Loucy (cell line): ENCODE results near the gene BRINP2.

ENCODE experiments used
- H2AFZ ChIP-seq: fragments of 200-600 bp; sonication (generic); 2 replicates; pipeline ENCODE4 v1.6.0; 2016; ENCODE audit warnings: antibody characterized with exemption, mild to moderate bottlenecking, low read length, moderate library complexity
- H3F3A ChIP-seq: fragments of 200-600 bp; 2 replicates; pipeline ENCODE4 v1.6.0; 2016; ENCODE audit warnings: antibody characterized with exemption, low read depth, mild to moderate bottlenecking
- H3K27me3 ChIP-seq: fragments of 200-600 bp; sonication (generic); 2 replicates; pipeline ENCODE4 v1.6.1; 2014; ENCODE audit warnings: low read length, mild to moderate bottlenecking; ENCODE audit not compliant: insufficient read depth, poor library complexity, severe bottlenecking
- H3K36me3 ChIP-seq: fragments of 200-600 bp; sonication (generic); 2 replicates; pipeline ENCODE4 v1.6.1; 2016; ENCODE audit warnings: low read length; ENCODE audit not compliant: insufficient read depth
- H3K4me1 ChIP-seq: fragments of 200-600 bp; sonication (generic); 2 replicates; pipeline ENCODE4 v1.5.1; 2014; ENCODE audit warnings: low read length, mild to moderate bottlenecking; ENCODE audit not compliant: insufficient read depth, poor library complexity, severe bottlenecking
- H3K4me2 ChIP-seq: fragments of 200-600 bp; sonication (generic); 2 replicates; pipeline ENCODE4 v1.6.0; 2014; ENCODE audit warnings: antibody characterized with exemption, low read length, low read depth, mild to moderate bottlenecking; ENCODE audit not compliant: poor library complexity, severe bottlenecking
- H3K4me3 ChIP-seq: fragments of 200-600 bp; sonication (generic); 2 replicates; pipeline ENCODE4 v1.5.1; 2014; ENCODE audit warnings: low read length, mild to moderate bottlenecking, mixed read lengths; ENCODE audit not compliant: poor library complexity, severe bottlenecking
- H3K79me2 ChIP-seq: fragments of 200-600 bp; sonication (generic); 2 replicates; pipeline ENCODE4 v1.6.1; 2014; ENCODE audit warnings: low read length; ENCODE audit not compliant: insufficient read depth
- H3K9ac ChIP-seq: fragments of 200-600 bp; sonication (generic); 2 replicates; pipeline ENCODE4 v1.6.0; 2014; ENCODE audit warnings: mild to moderate bottlenecking, low read depth, low read length, moderate library complexity; ENCODE audit not compliant: poor library complexity, severe bottlenecking
- H3K9me2 ChIP-seq: fragments of 200-600 bp; sonication (generic); replicated peaks from 2 replicates; pipeline ENCODE4 v1.6.1; 2016; ENCODE audit warnings: low read depth, low read length, mixed read lengths
- H3K9me3 ChIP-seq: fragments of 200-600 bp; sonication (generic); 2 replicates; pipeline ENCODE4 v1.6.1; 2014; ENCODE audit warnings: mild to moderate bottlenecking, antibody characterized with exemption, low read length, low read depth; ENCODE audit not compliant: insufficient read depth
- H4K20me1 ChIP-seq: fragments of 200-600 bp; sonication (generic); 2 replicates; pipeline ENCODE4 v1.6.0; 2014; ENCODE audit warnings: antibody characterized with exemption, low read length, mild to moderate bottlenecking; ENCODE audit not compliant: insufficient read depth, poor library complexity, severe bottlenecking
- EZH2phosphoT487 ChIP-seq: fragments of 200-600 bp; IDR thresholded peaks from 2 replicates; pipeline ENCODE4 v1.6.1; 2018; ENCODE audit warnings: antibody characterized with exemption, mild to moderate bottlenecking, moderate library complexity, borderline replicate concordance
- TF ChIP-seq, protein P1 (sequence below): fragments of 200-600 bp; sonication (generic); conservative IDR thresholded peaks from 2 replicates; pipeline ENCODE4 v1.5.1; 2014; ENCODE audit warnings: mild to moderate bottlenecking, antibody characterized with exemption, low read length

BRINP2 gene

GRCh38 chr1:177278626-177279390, 108.0 kb downstream of the BRINP2 start:
- H4K20me1 ChIP-seq = no peaks in the 10 kb centered on the region
- no peaks in the 10 kb centered on the region for H3F3A ChIP-seq
- H3K27me3 ChIP-seq = no peaks in the 10 kb centered on the region
- TF ChIP-seq, protein P1, sequence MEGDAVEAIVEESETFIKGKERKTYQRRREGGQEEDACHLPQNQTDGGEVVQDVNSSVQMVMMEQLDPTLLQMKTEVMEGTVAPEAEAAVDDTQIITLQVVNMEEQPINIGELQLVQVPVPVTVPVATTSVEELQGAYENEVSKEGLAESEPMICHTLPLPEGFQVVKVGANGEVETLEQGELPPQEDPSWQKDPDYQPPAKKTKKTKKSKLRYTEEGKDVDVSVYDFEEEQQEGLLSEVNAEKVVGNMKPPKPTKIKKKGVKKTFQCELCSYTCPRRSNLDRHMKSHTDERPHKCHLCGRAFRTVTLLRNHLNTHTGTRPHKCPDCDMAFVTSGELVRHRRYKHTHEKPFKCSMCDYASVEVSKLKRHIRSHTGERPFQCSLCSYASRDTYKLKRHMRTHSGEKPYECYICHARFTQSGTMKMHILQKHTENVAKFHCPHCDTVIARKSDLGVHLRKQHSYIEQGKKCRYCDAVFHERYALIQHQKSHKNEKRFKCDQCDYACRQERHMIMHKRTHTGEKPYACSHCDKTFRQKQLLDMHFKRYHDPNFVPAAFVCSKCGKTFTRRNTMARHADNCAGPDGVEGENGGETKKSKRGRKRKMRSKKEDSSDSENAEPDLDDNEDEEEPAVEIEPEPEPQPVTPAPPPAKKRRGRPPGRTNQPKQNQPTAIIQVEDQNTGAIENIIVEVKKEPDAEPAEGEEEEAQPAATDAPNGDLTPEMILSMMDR = no peak
- TF ChIP-seq EZH2phosphoT487 = no peak
- no peaks in the 10 kb centered on the region for H3K79me2 ChIP-seq
- no peak overlapping the region for H3K4me2 ChIP-seq
- H3K4me1 ChIP-seq = no peaks in the 10 kb centered on the region
- H3K9me2 ChIP-seq = no peaks in the 10 kb centered on the region
- H3K4me3 ChIP-seq = no peak overlapping the region
- H3K9ac ChIP-seq = no peak overlapping the region
- no peaks in the 10 kb centered on the region for H3K9me3 ChIP-seq
- H3K36me3 ChIP-seq = no peaks in the 10 kb centered on the region
- H2AFZ ChIP-seq = no peak overlapping the region

GRCh38 chr1:177281901-177282300, 111.1 kb downstream of the BRINP2 start:
- no peaks in the 10 kb centered on the region for H3K9me2 ChIP-seq
- H3K4me1 ChIP-seq = no peaks in the 10 kb centered on the region
- no peak overlapping the region for H3K4me3 ChIP-seq
- no peaks in the 10 kb centered on the region for H3K27me3 ChIP-seq
- no peaks in the 10 kb centered on the region for H4K20me1 ChIP-seq
- no peaks in the 10 kb centered on the region for H3K9me3 ChIP-seq
- no peaks in the 10 kb centered on the region for H3F3A ChIP-seq
- H3K36me3 ChIP-seq = no peaks in the 10 kb centered on the region
- H3K9ac ChIP-seq = no peak overlapping the region
- TF ChIP-seq, protein P1 = no peak
- TF ChIP-seq EZH2phosphoT487 = no peak
- no peak overlapping the region for H3K4me2 ChIP-seq
- no peaks in the 10 kb centered on the region for H3K79me2 ChIP-seq
- no peak overlapping the region for H2AFZ ChIP-seq

GRCh38 chr1:177282976-177283375, 112.2 kb downstream of the BRINP2 start:
- Histone ChIP-seq H3F3A (no peaks in the 10 kb centered on the region), H4K20me1 (no peaks in the 10 kb centered on the region), H3K4me1 (no peaks in the 10 kb centered on the region), H3K79me2 (no peaks in the 10 kb centered on the region), H2AFZ (no peak overlapping the region), H3K9me3 (no peaks in the 10 kb centered on the region), H3K4me2 (no peak overlapping the region), H3K9ac (no peak overlapping the region), H3K27me3 (no peaks in the 10 kb centered on the region), H3K36me3 (no peaks in the 10 kb centered on the region), H3K4me3 (no peak overlapping the region), H3K9me2 (no peaks in the 10 kb centered on the region)
- no peak for TF ChIP-seq EZH2phosphoT487
- TF ChIP-seq, protein P1 = no peak
